IMR-90 (cell line): ENCODE measurements around the gene PEX11G. TPM values are rescaled to one million over a fixed set of nuclear protein-coding genes. Genes with fewer than 3 reads are reported as not detected.
A peak's percentile ranks its signal among the peaks of the same experiment; 100 is the strongest.

Experiments
- ATAC-seq: fragments of 200-7000 bp; cut with Tn5 transposase; 2 replicates; pipeline ENCODE4 v1.9.1; 2020; ENCODE audit warnings: low read depth, mild to moderate bottlenecking, moderate library complexity
- BruUV-seq: library from RNA; stranded (reverse); fragments of 400-500 nt; replicated peaks from 2 replicates; lab custom pipeline; 2021; lab: Mats Ljungman, UMichigan
- CTCF ChIA-PET: fragments of 300-600 bp; formaldehyde crosslinking; extraction: SDS; loops from one replicate; lab custom pipeline; 2021; ENCODE audit warnings: antibody characterized with exemption; lab: Yijun Ruan, JAX
- POLR2A ChIA-PET: fragments of 300-600 bp; sonication (Branson Sonifier 250); formaldehyde crosslinking; loops from one replicate; lab custom pipeline; 2022; ENCODE audit warnings: antibody characterized with exemption; ENCODE audit not compliant: unreplicated experiment; lab: Charles Lee
- DNase-seq: peaks from one replicate; pipeline ENCODE4 v3.0.0; 2013
- H2AFZ ChIP-seq: replicated peaks from 2 replicates; pipeline ENCODE3; 2013; ENCODE audit warnings: low read length, mild to moderate bottlenecking; ENCODE audit not compliant: poor library complexity
- H2AK5ac ChIP-seq: 2 replicates; pipeline ENCODE4 v1.6.1; 2013; ENCODE audit warnings: low read depth, low read length, inconsistent platforms
- H2AK9ac ChIP-seq: replicated peaks from 2 replicates; pipeline ENCODE3; 2013; ENCODE audit warnings: mild to moderate bottlenecking, low read depth, low read length, moderate library complexity; ENCODE audit not compliant: poor library complexity
- H2BK120ac ChIP-seq: 2 replicates; pipeline ENCODE4 v1.6.1; 2013; ENCODE audit warnings: low read depth, low read length, inconsistent platforms
- H2BK15ac ChIP-seq: 3 replicates; pipeline ENCODE4 v1.6.1; 2013; ENCODE audit warnings: low read depth, low read length, inconsistent platforms
- H2BK20ac ChIP-seq: 2 replicates; pipeline ENCODE4 v1.6.1; 2013; ENCODE audit warnings: low read depth, mild to moderate bottlenecking, inconsistent platforms, low read length, moderate library complexity
- H2BK5ac ChIP-seq: 2 replicates; pipeline ENCODE4 v1.6.1; 2013; ENCODE audit warnings: mild to moderate bottlenecking, low read depth, low read length, inconsistent platforms; ENCODE audit not compliant: poor library complexity, severe bottlenecking
- H3K14ac ChIP-seq: replicated peaks from 2 replicates; pipeline ENCODE4 v1.6.1; 2013; ENCODE audit warnings: low read depth, low read length, inconsistent platforms
- H3K18ac ChIP-seq: 2 replicates; pipeline ENCODE4 v1.6.1; 2013; ENCODE audit warnings: low read depth, low read length, control low read depth
- H3K23ac ChIP-seq: 2 replicates; pipeline ENCODE4 v1.6.1; 2013; ENCODE audit warnings: low read depth, low read length, inconsistent platforms
- H3K27ac ChIP-seq: 2 replicates; pipeline ENCODE4 v1.5.1; 2013; ENCODE audit warnings: mild to moderate bottlenecking, control low read depth, low read length; ENCODE audit not compliant: insufficient read depth
- H3K27me3 ChIP-seq: 2 replicates; pipeline ENCODE4 v1.6.1; 2013; ENCODE audit warnings: low read length; ENCODE audit not compliant: control insufficient read depth, insufficient read depth
- H3K36me3 ChIP-seq: 2 replicates; pipeline ENCODE4 v1.6.1; 2013; ENCODE audit warnings: low read length, mixed read lengths; ENCODE audit not compliant: control insufficient read depth, insufficient read depth
- H3K4ac ChIP-seq: 2 replicates; pipeline ENCODE4 v1.6.1; 2013; ENCODE audit warnings: low read depth, low read length, inconsistent platforms
- H3K4me1 ChIP-seq: 2 replicates; pipeline ENCODE4 v1.6.1; 2013; ENCODE audit warnings: low read length, mixed read lengths; ENCODE audit not compliant: control insufficient read depth, insufficient read depth
- H3K4me2 ChIP-seq: 2 replicates; pipeline ENCODE4 v1.6.1; 2013; ENCODE audit warnings: low read depth, mild to moderate bottlenecking, control low read depth, low read length, moderate library complexity
- H3K4me3 ChIP-seq: 2 replicates; pipeline ENCODE4 v1.5.1; 2013; ENCODE audit warnings: low read depth, mild to moderate bottlenecking, control low read depth, low read length, moderate library complexity; ENCODE audit not compliant: insufficient read depth
- H3K56ac ChIP-seq: 2 replicates; pipeline ENCODE4 v1.6.1; 2013; ENCODE audit warnings: low read length, inconsistent platforms; ENCODE audit not compliant: insufficient read depth; ENCODE audit errors: extremely low read depth
- H3K79me1 ChIP-seq, 2 experiments: 2 replicates each; pipeline ENCODE4 v1.6.1; 2013; ENCODE audit warnings: low read length in 2 of 2, inconsistent platforms in 1 of 2, low read depth in 1 of 2
- H3K9ac ChIP-seq: 2 replicates; pipeline ENCODE4 v1.6.1; 2013; ENCODE audit warnings: low read depth, low read length, control low read depth
- H3K9me1 ChIP-seq: 2 replicates; pipeline ENCODE4 v1.6.1; 2013; ENCODE audit warnings: low read length, inconsistent platforms; ENCODE audit not compliant: insufficient read depth
- H3K9me3 ChIP-seq: 2 replicates; pipeline ENCODE4 v1.6.1; 2013; ENCODE audit warnings: low read length; ENCODE audit not compliant: control insufficient read depth, insufficient read depth
- H4K20me1 ChIP-seq: 2 replicates; pipeline ENCODE4 v1.6.1; 2013; ENCODE audit warnings: low read length, inconsistent platforms; ENCODE audit not compliant: insufficient read depth
- H4K5ac ChIP-seq: 2 replicates; pipeline ENCODE4 v1.6.1; 2013; ENCODE audit warnings: mild to moderate bottlenecking, low read depth, low read length, control low read depth
- H4K8ac ChIP-seq, 2 experiments: 2 replicates each; pipeline ENCODE4 v1.6.1; 2013; ENCODE audit warnings: low read depth in 2 of 2, low read length in 2 of 2, control low read depth in 1 of 2, inconsistent platforms in 1 of 2
- H4K91ac ChIP-seq: 2 replicates; pipeline ENCODE4 v1.6.1; 2013; ENCODE audit warnings: low read depth, low read length, inconsistent platforms; ENCODE audit not compliant: insufficient read depth
- CHD1 ChIP-seq: IDR thresholded peaks from 2 replicates; pipeline ENCODE4 v1.6.1; 2012; ENCODE audit warnings: low read depth, low read length, improper control_type of control experiment
- CTCF ChIP-seq: conservative IDR thresholded peaks from 2 replicates; pipeline ENCODE4 v1.5.1; 2012; ENCODE audit warnings: mild to moderate bottlenecking, low read depth, low read length, improper control_type of control experiment
- FOS ChIP-seq: fragments of 150-350 bp; IDR thresholded peaks from 2 replicates; pipeline ENCODE4 v1.6.1; 2016; ENCODE audit warnings: low read depth, low read length
- MXI1 ChIP-seq: IDR thresholded peaks from 2 replicates; pipeline ENCODE4 v1.6.1; 2012; ENCODE audit warnings: low read depth, mild to moderate bottlenecking, low read length, moderate library complexity, borderline replicate concordance
- WGBS, 2 experiments: methylation state at CpG; one replicate each; pipeline versions ENCODE4 v1.1.5 to v1.1.7; 2013; ENCODE audit warnings: missing lambda C conversion rate in 2 of 2; ENCODE audit not compliant: insufficient read length in 1 of 2; ENCODE audit errors: extremely low coverage in 2 of 2; 5-methylcytosine and 5-hydroxymethylcytosine counted together
- dilution Hi-C: fragments of 300-500 bp; cut with HindIII; formaldehyde crosslinking; loops from one replicate; pipeline ENCODE4 v1.14.3; 2018; ENCODE audit warnings: low sequenced_read_pairs; ENCODE audit not compliant: unreplicated experiment
- in situ Hi-C: fragments of 300-500 bp; cut with MboI; formaldehyde crosslinking; loops from 3 replicates; pipeline ENCODE4 v1.14.3; 2019; ENCODE audit warnings: low sequenced_read_pairs, inconsistent platforms, mixed read lengths
- intact Hi-C: fragments of 100-400 bp; cut with micrococcal nuclease; formaldehyde crosslinking; loops from 2 replicates; pipeline ENCODE4 v1.10.0; 2022
- polyA plus RNA-seq, 3 experiments: library from polyadenylated mRNA; depleted of rRNA; stranded (reverse); fragments of >200 nt; gene quantifications; 2 replicates each; pipeline ENCODE4 v1.2.3, GENCODE V29; 2012; ENCODE audit warnings: low replicate concordance in 1 of 3
- total RNA-seq: library from RNA; depleted of rRNA; stranded (reverse); fragments of >200 nt; gene quantifications from 2 replicates; pipeline ENCODE4 v1.2.3, GENCODE V29; 2012

PEX11G gene
- total and polyA plus RNA-seq, 2 of the 4 experiments (the other 2 are of a cell fraction) = 0.72 to 1.7 TPM

GRCh38 chr19:7450243-7451223 is 38.3 kb downstream of the PEX11G start:
- no peak overlapping the region for H3K23ac ChIP-seq
- dilution Hi-C loops (no loop called here), intact Hi-C loops (no loop called here), in situ Hi-C loops (no loop called here)
- H2BK15ac ChIP-seq = no peak overlapping the region
- peaks cover 27 to 32% of the 10 kb centered on the region in 2 experiments for H3K79me1 ChIP-seq
- 86% methylated on average over 51 of the region's 53 CpGs; no CpG with 5 or more reads in 1 of the 2 experiments for WGBS, 2 experiments
- H3K4me1 ChIP-seq = no peaks in the 10 kb centered on the region
- no peak overlapping the region for H3K4ac ChIP-seq
- H3K9ac ChIP-seq = no peak overlapping the region
- no TSS peak for BruUV-seq
- no peaks in the 10 kb centered on the region for H3K9me1 ChIP-seq
- H2BK5ac ChIP-seq = no peak overlapping the region
- H3K9me3 ChIP-seq = peaks cover 12% of the 10 kb centered on the region
- no peak overlapping the region for H2AK9ac ChIP-seq
- no peak overlapping the region for H3K18ac ChIP-seq
- H3K56ac ChIP-seq = no peak overlapping the region
- no peak overlapping the region for H3K4me3 ChIP-seq
- POLR2A ChIA-PET = no interaction called here
- H2BK20ac ChIP-seq = no peak overlapping the region
- no peaks in the 10 kb centered on the region for H3K27me3 ChIP-seq
- H4K8ac ChIP-seq = no peak overlapping the region
- DNase-seq (peak; percentile 63), ATAC-seq (no peak)
- CTCF ChIA-PET = interaction anchor here (0.6 kb wide), 1 partner anchor 85 kb away, joined by 3 read pairs; no protein-coding TSS in a partner anchor
- H4K5ac ChIP-seq = no peak overlapping the region
- peaks cover 53% of the 10 kb centered on the region for H3K36me3 ChIP-seq
- no peak overlapping the region for H2AFZ ChIP-seq
- H3K4me2 ChIP-seq = no peak overlapping the region
- no peak overlapping the region for H2AK5ac ChIP-seq
- no peak overlapping the region for H2BK120ac ChIP-seq
- no peak overlapping the region for H4K91ac ChIP-seq
- H3K14ac ChIP-seq = no peak overlapping the region
- TF ChIP-seq CHD1 (no peak), MXI1 (no peak), FOS (no peak), CTCF (no peak)
- no peak overlapping the region for H3K27ac ChIP-seq
- peaks cover 8% of the 10 kb centered on the region for H4K20me1 ChIP-seq
